GM18868 (cell line): ENCODE measurements around the gene CACHD1.
"Not testable (repeated sequence)": the region's sequence is repeated elsewhere in the genome, so short reads cannot be mapped to it uniquely, and the experiment has no call there.

Experiments
- ATAC-seq: cut with Tn5 transposase; IDR thresholded peaks from one replicate; pipeline ENCODE4 v1.9.1; 2021; ENCODE audit warnings: mild to moderate bottlenecking, moderate library complexity; ENCODE audit not compliant: unreplicated experiment

CACHD1 gene

DNA sequence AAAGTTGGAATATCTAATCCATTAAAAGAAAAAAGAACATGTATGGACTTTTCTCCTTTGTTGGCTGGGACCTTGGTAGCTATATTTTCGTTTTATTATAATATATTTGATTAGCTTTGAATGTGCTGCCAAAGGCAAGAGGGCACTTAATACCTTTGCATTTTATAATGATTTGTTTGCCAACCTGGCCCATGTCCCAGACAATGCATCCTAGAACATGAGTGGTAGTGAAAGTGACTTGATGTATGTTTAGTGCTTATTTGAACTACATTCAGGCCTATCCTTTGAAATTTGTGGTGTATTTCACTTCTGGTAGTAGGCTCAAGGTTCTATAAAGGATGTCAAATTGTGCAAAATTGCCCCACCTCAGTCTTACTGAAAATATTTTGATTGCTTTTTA is 25.9 kb downstream of the CACHD1 start:
- no peak for ATAC-seq

DNA sequence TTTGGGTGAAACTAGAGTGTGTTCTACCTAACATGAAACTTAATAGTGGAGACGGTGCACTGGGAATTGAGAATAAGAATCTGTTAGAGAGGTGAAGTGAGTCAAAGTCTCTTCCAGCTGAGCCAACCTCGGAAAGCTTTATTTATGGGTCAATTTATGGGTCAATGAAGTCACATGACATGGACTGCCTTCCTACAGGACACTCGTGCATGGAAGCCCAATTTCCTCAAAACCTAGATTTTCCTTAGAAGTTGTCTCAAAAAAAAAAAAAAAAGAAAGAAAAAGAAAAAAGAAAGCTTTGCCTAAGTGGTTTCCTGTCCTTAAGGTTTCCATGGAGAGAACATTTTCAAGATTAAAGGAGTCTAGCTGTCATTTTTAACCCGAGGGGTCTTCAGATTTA is 26.7 kb downstream of the CACHD1 start:
- no peak for ATAC-seq

DNA sequence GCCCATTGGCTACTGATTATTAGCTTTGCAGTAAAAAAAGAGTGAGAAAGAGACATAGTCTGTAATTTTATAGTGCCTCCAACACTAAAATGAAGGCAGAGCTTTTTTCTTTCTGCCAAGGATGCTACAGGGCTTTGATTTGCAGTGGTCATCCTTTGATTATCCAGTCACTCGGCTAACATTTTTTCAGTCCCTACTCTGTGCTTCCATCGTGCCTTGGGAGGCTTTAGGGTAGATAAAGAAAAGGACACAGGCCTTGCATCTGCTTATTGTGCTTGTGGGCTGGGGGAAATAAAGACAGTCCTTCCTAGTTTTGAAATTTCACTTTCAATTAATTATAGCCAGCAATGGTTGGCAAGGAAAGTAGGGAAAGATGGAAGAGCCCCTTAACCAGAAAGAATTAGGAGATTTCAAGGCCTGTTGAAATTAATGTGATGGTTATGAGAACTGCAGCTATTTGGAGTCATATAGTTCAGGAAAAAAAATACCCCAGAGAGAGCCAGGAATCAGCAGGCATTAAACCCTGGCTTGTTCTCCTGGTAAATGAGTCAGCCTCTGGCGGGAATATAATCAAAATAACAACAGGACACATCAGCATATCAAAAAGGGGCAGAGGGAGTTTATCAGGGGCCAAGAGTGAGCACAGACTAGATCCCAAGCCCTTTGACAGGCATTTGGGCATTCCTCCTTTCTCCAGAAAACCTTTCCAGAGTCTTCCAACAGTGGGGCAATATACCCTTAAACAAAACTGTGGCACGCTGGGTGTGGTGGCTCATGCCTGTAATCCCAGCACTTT is 27.4 kb downstream of the CACHD1 start:
- no peak for ATAC-seq

DNA sequence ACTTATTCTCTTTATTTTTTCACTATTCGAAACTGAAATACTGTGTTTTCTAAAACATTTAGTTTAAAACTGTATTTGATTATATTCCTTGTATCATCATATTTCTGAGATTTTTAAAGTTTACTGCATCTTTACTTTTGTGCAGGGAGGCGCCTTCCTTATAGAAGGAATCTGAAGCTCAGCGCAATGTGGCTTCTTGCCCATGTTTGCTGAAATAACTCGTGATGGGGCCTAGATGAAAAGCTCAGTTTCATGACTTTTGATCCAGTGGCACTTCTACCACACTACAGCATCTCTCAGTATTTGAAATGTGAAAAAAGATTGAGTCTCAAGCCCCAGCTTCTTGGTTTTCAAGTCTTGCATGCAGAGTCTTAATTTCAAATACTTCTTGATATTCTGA is 28.4 kb downstream of the CACHD1 start:
- ATAC-seq: no peak

DNA sequence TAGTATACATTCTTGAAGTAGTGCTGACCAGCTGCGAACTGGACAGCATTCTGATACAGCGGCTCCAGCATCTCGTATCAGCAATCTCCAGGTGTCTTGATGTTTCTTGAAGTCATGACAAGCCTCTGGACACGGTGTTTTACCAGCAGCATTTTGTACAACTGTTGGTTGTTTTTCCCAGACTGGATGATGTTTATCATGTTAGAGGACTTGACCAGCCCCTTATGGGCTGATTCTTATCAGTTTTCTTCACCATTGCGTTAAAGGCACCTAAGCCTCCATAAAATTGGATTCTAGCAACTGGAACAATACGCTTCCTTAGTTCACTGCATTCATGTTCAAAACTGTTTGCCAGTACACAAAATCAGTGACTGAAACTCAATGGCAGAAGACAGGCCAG is 29.1 kb downstream of the CACHD1 start:
- ATAC-seq: no peak

DNA sequence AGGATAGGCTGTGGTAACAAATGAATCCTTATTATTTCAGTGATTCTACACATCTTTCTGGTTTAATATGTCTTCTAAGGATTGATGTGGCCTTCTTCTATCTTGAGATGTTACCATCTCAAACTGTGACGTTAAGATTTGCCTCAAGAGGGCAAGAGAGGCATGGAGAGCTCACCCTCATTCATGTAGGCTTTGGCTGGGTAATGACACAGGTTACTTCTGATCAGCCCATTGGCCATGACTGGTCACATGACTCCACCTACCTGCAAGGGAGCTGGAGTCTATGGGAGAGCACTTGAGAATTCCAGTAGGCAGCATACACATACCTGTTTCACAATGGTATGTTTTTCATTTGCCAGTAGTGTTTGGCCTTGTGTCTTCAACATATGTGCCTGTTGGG is 30.0 kb downstream of the CACHD1 start:
- no peak for ATAC-seq

DNA sequence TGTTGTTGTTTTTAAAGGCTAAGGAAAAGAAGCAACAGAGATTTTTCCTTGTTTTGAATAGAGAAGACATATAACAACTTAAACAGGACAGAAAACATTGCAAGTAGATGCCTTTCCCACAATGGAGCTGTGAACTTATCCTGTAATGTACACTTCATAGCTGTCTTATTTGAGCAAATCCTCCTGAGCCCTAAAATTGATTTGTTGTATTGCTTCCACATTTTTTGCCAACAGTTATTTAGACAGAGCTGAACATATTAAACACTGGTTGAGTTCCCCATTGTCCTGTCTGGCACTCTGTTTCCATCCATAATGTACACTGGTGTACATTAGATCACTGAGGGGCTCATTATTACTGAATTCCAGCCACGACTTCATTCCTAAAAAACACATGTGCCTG is 32.2 kb downstream of the CACHD1 start:
- ATAC-seq: no peak

DNA sequence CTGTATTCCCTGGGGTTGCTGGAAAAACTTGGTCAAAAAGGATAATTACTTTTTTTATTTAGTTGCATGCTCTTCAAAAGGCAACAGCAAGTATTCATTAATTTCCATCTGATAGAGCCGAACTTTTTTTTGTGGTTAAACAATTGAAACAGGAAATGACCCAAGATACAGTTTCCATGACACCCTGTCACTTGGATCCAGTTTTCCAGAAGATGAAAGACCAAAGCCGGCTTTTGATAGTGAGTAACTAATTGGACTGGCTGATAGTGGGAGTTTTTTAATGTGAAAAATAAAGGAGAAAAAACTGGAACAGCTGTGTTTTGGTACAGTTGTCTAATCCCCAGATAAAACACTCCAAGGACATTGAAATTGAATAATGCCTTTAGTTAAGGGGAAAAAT is 33.0 kb downstream of the CACHD1 start:
- ATAC-seq: no peak

DNA sequence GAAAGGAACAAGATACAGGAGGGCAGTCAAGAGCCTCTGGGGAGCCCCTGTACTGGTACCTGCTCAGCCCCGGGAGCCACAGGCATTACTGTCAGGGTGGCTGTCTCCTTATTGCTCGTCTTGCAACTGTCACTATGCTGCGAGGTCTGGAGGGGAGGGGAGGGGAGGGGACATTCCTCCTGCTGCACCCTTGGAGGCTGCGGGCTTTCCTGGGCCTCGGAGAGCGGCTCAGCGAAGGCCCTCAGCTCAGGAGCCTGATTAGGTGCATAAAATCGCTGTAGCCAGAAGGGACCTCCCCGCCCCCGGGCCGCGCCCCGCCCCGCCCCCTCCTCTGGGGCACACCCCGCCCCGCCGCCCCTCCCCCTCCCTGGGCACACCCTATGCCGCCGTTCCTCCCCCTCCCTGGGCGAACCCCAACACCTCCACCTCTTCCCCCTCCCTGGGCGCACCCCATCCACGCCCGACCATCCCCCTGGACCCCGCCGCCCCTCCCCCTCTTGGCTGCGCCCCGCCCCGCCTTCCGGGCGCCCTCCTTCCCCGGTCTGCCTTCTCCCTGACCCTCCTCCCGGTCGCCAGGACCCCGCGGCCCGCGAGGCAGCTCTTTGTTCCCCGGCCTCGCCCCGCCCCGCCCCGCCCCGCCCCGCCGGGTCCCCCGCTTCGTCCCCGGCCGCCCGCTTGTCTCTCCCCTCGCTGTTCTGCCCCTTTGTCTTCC is 35.5 kb downstream of the CACHD1 start:
- no peak for ATAC-seq

DNA sequence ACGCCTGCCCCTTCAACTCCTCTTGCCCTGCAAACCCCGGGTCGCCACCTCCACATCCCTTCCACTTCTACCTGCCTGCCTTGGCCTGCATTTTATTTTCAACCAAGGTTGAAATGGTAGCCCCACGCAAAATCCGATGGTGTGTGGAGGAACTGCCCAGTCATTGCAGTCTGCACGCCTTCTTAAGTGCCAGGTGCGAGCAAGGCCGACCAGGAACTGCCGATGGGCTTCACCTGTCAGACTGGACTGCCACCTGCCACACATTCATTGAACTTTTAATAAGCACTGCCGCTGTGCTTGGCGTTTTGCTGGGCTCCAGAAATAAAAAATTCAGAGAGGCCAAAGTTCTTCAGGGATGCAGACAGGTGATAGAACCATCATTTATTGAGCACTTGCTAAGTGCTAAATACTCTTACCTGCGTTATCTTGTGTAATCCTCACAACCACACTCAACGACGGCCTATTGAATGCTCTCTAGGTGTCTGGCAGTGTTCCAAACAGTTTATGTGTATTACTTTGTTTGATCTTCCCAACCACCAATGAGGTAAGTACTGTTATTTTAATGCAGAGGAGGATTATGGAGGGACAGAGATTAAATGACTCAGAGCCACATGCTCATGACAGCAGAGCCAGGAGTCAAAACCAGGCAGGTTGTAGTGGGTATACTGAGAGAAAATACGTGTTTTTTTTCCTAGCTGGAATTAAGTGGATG is 36.2 kb downstream of the CACHD1 start:
- no peak for ATAC-seq

DNA sequence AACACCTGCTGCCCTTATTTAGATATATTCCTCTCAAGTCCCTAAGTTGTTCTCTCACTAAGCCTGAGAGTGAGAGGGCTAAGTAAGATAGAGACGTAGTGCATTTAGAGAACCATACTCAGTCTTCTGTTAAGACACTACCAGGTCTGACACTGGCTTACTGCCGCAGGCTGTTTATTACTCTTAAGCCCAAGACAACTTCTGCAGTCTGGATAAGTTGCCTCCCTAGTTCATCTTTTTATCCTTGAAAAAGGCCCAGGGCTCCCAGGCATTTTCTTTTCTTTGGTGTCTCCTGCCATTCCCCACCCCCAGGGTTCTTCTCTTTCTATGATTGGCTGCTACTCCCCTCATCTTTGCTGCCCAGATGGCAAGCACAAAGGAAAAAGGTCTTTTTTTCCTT is 38.7 kb downstream of the CACHD1 start:
- ATAC-seq: no peak

DNA sequence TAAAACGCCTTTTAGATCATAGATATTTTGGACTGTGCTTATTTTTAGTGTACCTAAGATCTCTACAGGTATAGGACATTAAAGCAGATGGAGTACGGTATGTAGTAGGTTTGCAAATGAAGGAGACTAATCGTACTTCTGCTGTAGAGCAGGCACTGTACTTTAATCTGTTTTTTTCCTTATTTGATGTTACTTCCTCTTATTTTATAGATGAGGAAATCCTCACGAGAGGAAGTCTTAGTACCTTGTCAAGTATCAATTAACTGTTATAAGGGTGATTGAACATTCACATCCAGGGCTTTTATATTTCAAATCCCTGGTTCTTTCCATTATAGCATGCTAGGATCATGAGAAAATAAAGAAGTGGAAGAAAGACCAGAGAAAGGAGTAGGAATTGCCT is 41.1 kb downstream of the CACHD1 start:
- ATAC-seq: no peak

DNA sequence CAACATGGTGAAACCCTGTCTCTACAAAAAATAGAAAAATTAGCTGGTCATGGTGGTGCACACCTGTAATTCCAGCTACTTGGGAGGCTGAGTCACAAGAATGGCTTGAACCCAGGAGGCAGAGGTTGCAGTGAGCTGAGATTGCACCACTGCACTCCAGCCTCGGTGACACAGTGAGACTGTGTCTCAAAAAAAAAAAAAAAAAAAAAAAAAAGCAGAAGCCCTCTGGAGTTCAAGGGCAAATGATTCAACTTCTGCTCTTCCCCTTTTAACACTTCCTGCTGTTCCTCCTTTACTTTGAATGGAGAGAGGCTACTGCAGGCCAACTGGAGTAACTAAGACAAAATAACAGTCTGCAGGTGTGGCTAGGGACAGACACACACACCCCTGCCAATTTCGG is 42.3 kb downstream of the CACHD1 start:
- ATAC-seq: not testable (repeated sequence)

DNA sequence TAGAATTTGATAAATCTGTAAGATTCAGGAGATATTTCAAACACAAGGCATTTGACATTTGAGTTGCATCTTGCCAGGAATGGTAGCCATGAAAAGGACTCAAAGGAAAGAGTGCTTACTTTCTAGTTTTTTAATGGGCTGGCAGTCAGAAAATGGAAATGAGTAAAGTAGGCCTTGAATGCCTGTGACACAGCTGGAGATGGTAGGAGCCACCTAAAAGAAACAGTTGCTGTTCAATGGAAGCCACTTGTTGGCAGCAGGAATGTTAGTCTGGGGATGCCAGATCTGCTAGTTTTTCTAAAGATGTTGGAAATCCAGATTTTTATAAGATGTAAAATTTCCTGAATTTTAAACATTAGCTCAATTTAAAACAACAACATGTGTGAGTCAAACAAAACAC is 43.6 kb downstream of the CACHD1 start:
- no peak for ATAC-seq

DNA sequence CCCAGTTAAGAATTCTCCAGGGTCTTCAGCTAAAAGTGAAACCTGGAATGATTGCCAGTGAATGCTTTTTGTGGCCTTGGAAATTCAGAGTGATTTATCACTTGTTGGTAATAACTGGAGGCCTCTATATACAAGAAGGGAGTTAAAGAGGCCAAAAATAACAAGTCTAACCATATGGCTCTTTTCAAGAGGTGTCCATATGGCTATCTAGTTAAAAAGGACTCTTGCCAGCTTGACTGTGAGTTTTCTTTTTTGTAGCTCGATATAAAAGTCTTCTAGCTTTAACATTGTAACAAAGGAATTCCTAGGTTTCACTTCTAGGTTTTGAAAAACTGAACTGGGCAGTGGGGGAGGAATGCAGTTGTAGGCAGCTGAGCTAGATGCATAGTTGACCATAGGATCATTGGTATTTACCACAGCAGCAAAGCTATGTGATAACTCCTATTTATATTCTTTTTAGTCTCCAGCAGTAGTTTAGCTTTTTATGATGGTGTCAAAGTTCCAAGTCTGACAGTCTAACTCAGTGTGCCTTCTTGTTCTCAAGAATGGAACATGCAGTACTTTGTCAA is 44.4 kb downstream of the CACHD1 start:
- ATAC-seq: no peak

DNA sequence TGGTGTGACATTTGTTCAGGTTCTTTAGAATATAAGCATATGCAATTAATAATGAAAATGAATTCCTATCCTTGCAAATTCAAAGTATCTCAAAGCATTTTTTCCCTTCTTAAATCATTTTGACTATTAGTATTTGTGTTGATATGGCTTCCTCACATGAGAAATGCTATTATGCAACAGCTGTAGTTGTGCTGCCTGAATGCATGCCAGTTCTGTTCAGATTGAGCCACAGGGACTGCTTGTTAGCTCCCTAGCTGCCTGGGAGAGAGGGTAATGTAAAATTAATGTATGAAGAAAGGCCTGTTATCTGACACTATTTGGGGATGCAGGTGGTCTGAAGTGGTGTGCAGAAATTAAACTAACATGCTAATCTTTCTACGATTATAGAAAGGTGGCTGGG is 45.5 kb downstream of the CACHD1 start:
- no peak for ATAC-seq

DNA sequence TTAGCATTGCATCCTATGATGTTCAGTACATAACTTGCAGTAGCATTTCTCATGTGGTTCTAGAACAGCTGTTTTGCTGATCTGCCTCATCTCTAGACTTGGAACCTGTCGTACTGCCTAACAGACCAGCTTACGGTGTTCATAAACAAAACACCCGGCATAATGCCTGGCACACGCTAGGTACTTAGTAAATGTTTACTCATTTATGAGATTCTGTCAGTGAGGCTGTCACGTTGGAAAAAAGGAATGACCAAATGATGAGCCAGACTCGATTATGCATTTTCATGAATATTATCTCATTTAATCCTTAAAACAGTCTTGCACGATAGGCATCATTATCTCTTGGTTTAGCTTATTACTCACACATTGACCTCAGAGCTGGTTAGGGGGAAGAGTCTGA is 46.4 kb downstream of the CACHD1 start:
- no peak for ATAC-seq

DNA sequence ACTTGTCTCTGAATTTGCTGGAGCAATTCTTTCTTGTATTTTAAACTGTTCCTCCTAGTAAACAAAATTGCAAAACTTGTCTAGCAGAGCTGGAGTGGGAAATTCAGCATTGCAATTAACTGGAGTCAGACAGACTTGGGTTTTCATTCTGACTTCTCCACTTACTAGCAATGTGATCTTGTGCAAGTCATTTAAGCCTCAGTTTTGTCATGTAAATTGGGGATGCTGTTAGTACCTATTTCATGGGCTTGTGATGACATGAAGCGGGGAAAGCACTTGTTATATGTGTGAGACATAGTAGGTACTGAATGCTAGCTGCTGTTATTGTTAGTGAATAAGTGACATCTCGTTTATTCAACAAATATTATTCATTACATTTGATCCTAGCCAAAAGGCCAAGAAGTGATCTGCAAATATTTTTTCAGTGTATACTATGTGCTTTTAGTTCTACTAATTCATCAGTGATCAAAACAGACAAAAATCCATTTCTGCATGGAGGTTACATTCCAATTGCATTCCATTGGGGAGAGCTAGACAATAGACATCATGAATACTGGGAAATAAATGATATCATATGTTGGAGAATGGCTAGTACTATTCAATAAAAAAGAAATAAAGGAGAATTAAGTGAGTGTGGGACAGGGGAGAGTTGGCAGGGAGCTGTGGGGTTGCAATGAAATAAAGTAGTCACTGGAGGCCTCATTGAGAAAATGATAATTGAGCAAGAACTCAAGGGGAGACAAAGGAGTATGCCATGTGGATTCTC is 47.1 kb downstream of the CACHD1 start:
- no peak for ATAC-seq

DNA sequence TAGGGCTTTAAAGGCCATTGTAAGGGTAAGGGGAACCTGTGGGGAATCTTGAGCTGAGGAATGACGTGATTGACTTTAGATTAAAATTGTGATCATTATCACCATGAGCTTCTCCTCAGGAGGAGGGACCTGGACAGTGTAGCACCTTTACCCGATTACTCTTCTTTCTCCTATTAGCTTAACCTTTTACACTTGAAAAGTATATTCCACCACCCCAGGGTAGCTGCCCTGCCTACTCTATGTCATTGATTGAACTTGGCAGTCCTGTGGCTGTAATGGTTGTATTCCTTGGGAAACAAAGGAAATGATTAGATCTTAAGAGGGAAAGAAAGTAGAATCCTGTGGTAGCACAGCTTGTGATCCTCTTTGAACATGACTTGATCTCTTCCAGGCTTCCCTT is 47.7 kb downstream of the CACHD1 start:
- no peak for ATAC-seq

DNA sequence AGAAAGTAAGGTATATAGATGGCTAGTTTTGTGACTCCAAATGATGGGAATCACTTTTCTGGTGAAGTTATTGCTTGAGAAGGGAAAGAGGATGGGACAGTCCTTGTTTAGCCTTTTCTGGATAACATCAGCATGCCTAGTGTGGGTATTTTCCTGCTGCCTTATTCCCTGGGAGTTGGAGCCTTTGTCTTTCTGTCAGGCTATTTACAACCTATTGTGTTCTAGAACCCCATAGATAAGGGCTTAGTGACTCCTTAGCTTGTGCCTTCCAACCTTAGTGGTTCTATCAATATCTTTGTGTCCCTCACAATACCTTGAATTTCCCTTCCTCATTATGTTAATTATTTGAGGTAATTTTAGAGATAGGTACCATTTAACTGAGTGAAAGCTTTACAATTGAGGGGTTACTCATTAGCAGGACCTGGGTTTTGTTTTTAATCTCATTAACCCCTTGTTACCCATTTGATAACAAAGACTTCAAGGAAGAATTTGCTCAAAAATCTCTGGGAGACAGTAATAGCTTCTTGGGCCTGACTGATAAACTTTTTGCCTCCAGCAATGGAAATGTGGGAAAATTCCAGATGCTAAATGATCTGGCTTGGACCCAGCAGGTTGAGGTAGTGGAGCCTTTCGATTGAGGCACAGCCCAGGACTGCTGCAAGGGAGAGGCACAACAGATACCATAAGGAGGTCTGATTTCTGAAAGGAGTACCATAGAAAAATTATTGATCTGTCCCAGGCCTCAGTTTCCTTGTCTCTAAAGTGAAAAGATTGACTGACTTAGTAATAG is 49.0 kb downstream of the CACHD1 start:
- no peak for ATAC-seq
